MM.1S (cell line): ENCODE data around the gene APBB1IP.

Experiments used
- DNase-seq: peaks from one replicate; pipeline ENCODE4 v3.0.0-alpha.2; 2015
- H2AFZ ChIP-seq: fragments of 300-600 bp; sonication (generic); 2 replicates; pipeline ENCODE4 v1.6.0; 2016; ENCODE audit warnings: antibody characterized with exemption, low read length
- H3F3A ChIP-seq: fragments of 300-600 bp; sonication (generic); 2 replicates; pipeline ENCODE4 v1.6.1; 2016; ENCODE audit warnings: mild to moderate bottlenecking, antibody characterized with exemption, low read length, moderate library complexity, mixed read lengths; ENCODE audit not compliant: insufficient read depth
- H3K27ac ChIP-seq: fragments of 300-600 bp; sonication (generic); 2 replicates; pipeline ENCODE4 v1.5.1; 2016; ENCODE audit warnings: mild to moderate bottlenecking, low read length
- H3K27me3 ChIP-seq: fragments of 300-600 bp; sonication (generic); replicated peaks from 2 replicates; pipeline ENCODE4 v1.6.0; 2016; ENCODE audit warnings: low read length; ENCODE audit not compliant: insufficient read depth
- H3K36me3 ChIP-seq: fragments of 300-600 bp; sonication (generic); replicated peaks from 2 replicates; pipeline ENCODE4 v1.6.1; 2016; ENCODE audit warnings: mild to moderate bottlenecking, low read length, mixed read lengths; ENCODE audit not compliant: insufficient read depth
- H3K4me1 ChIP-seq: fragments of 300-600 bp; sonication (generic); 2 replicates; pipeline ENCODE4 v1.6.1; 2016; ENCODE audit warnings: low read length, mixed read lengths
- H3K4me2 ChIP-seq: fragments of 300-600 bp; sonication (generic); 2 replicates; pipeline ENCODE4 v1.6.0; 2016; ENCODE audit warnings: low read depth, low read length
- H3K4me3 ChIP-seq: fragments of 300-600 bp; sonication (generic); 2 replicates; pipeline ENCODE4 v1.5.1; 2016; ENCODE audit warnings: low read length, mixed read lengths
- H3K79me2 ChIP-seq: fragments of 300-600 bp; sonication (generic); 2 replicates; pipeline ENCODE4 v1.6.1; 2016; ENCODE audit warnings: mixed run types, low read length, mixed read lengths
- H3K9ac ChIP-seq: fragments of 300-600 bp; sonication (generic); 2 replicates; pipeline ENCODE4 v1.6.1; 2016; ENCODE audit warnings: low read length, mixed read lengths
- H3K9me2 ChIP-seq: fragments of 300-600 bp; sonication (generic); replicated peaks from 2 replicates; pipeline ENCODE4 v1.6.1; 2016; ENCODE audit warnings: mild to moderate bottlenecking, low read length, mixed read lengths; ENCODE audit not compliant: insufficient read depth
- H3K9me3 ChIP-seq: fragments of 300-600 bp; sonication (generic); replicated peaks from 2 replicates; pipeline ENCODE4 v1.6.1; 2016; ENCODE audit warnings: mild to moderate bottlenecking, low read length, mixed read lengths; ENCODE audit not compliant: insufficient read depth
- H4K20me1 ChIP-seq: fragments of 300-600 bp; sonication (generic); 2 replicates; pipeline ENCODE4 v1.6.1; 2016; ENCODE audit warnings: mild to moderate bottlenecking, low read length, moderate library complexity, mixed read lengths; ENCODE audit not compliant: insufficient read depth
- EZH2 ChIP-seq: fragments of 300-600 bp; sonication (generic); optimal IDR thresholded peaks from 2 replicates; pipeline ENCODE3; 2017; ENCODE audit warnings: low read depth, mild to moderate bottlenecking, antibody characterized with exemption, low read length, mixed read lengths
- EZH2phosphoT487 ChIP-seq: fragments of 300-600 bp; sonication (generic); IDR thresholded peaks from 2 replicates; pipeline ENCODE4 v1.6.1; 2018; ENCODE audit warnings: antibody characterized with exemption, low read length
- TF ChIP-seq, protein P1 (sequence below): fragments of 300-600 bp; sonication (generic); IDR thresholded peaks from 2 replicates; pipeline ENCODE4 v1.5.1; 2016; ENCODE audit warnings: antibody characterized with exemption, low read length, mixed read lengths

The APBB1IP gene

DNA sequence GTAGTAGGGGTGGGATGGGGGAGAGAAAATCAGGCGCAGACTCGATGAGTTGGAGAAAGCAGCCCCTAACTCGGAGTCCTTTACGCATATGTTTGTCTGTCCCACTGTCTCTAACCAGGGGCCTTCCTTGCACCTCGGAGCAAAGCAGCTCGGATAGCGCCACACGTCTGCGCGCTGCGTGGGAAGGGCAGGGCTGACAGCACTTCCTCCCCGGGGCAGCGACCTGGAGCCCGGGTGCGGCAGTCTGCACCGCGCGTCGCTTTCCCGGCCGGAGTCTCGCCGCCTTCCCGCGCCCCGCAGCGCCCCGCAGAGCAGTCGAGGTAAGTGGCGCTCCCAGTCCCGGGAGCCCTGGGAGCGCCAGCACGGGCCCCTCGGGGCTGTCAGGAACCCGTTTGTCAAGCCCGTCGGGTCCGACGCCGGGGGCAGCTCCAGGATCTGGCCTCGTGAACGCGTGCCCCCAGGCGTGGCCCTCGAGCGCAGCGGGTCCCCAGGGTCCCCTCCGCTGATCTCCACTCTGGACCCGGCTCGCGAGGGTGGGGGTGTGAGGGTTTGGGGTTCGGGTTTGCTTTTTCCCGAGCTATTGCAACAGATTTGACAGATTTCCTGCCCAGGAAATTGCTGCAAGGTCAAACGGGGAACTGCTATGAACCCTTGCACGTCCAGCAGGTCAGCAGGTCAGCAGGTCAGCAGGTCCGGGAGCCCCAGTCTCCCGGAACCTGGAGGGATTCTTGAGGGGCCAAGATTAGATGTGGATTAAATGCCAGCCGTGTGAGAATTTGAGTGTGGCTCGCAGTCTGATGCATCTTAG lies 597 bp downstream of the APBB1IP start:
- Histone ChIP-seq H3K9me3 (no peaks in the 10 kb centered on the region), H3K4me2 (peak overlapping the region; percentile 69), H3K27ac (peak overlapping the region; percentile 73; the same call in 1 of the 2 replicates), H4K20me1 (no peaks in the 10 kb centered on the region), H3K9ac (peak overlapping the region; percentile 29; the same call in 1 of the 2 replicates), H3K9me2 (no peaks in the 10 kb centered on the region), H3K27me3 (no peaks in the 10 kb centered on the region), H3F3A (peaks cover 14% of the 10 kb centered on the region), H3K4me1 (peaks cover 3% of the 10 kb centered on the region), H3K36me3 (no peaks in the 10 kb centered on the region), H3K4me3 (peak overlapping the region; percentile 48), H3K79me2 (no peaks in the 10 kb centered on the region), H2AFZ (peak overlapping the region; percentile 11)
- DNase-seq, result no peak
- TF ChIP-seq EZH2, result no peak
- no peak for TF ChIP-seq EZH2phosphoT487

DNA sequence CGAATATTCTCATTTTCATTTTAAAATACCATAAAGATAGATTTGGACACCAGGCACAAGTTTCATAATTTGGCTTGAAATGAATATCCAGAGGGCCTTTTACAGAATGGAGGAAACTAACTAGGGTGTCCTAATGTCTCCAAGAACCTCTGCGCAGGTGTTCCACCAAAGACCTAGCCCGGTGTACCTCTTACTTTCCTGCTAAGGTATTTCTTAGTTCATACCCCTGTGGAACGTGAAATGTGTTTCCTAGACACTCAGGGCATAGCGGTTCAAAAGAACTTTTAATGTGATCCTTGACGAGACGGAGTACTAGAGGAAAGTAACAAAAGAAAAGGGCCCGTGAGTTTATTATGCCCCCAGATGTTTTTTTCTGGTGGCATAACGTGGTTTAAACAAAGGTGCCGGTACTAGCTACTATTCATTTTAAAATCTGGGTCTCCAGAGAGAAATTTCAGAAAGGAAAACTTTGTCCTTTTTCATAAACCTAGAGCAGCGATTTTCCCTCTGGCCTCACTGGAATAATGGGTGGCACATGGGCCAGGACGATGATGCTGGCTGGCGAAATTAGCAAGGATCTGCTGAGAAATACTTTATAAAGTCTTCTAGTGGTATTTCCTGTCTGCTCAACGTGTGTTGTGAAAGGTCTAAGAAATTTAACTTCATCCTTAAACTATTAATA lies 1.4 kb downstream of the APBB1IP start:
- Histone ChIP-seq H3K4me1 (peaks cover 3% of the 10 kb centered on the region), H3K79me2 (no peaks in the 10 kb centered on the region), H3K4me2 (peak overlapping the region; percentile 69; the same call in 1 of the 2 replicates), H3F3A (peaks cover 14% of the 10 kb centered on the region), H2AFZ (peak overlapping the region; percentile 11; the same call in 1 of the 2 replicates), H4K20me1 (no peaks in the 10 kb centered on the region), H3K4me3 (peak overlapping the region; percentile 48), H3K27ac (no peak overlapping the region), H3K27me3 (no peaks in the 10 kb centered on the region), H3K9me2 (no peaks in the 10 kb centered on the region), H3K9me3 (no peaks in the 10 kb centered on the region), H3K36me3 (no peaks in the 10 kb centered on the region), H3K9ac (peak overlapping the region; percentile 29; the same call in 1 of the 2 replicates)
- no peak for TF ChIP-seq EZH2phosphoT487
- TF ChIP-seq, protein P1, sequence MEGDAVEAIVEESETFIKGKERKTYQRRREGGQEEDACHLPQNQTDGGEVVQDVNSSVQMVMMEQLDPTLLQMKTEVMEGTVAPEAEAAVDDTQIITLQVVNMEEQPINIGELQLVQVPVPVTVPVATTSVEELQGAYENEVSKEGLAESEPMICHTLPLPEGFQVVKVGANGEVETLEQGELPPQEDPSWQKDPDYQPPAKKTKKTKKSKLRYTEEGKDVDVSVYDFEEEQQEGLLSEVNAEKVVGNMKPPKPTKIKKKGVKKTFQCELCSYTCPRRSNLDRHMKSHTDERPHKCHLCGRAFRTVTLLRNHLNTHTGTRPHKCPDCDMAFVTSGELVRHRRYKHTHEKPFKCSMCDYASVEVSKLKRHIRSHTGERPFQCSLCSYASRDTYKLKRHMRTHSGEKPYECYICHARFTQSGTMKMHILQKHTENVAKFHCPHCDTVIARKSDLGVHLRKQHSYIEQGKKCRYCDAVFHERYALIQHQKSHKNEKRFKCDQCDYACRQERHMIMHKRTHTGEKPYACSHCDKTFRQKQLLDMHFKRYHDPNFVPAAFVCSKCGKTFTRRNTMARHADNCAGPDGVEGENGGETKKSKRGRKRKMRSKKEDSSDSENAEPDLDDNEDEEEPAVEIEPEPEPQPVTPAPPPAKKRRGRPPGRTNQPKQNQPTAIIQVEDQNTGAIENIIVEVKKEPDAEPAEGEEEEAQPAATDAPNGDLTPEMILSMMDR, result no peak
- no peak for TF ChIP-seq EZH2
- no peak for DNase-seq

- Histone ChIP-seq H2AFZ (no peak overlapping the region), H3K9ac (no peak overlapping the region), H3K27me3 (no peaks in the 10 kb centered on the region), H3K9me3 (no peaks in the 10 kb centered on the region), H3K4me1 (peaks cover 3% of the 10 kb centered on the region), H3K79me2 (no peaks in the 10 kb centered on the region), H3K4me3 (no peak overlapping the region), H3K36me3 (no peaks in the 10 kb centered on the region), H3K4me2 (no peak overlapping the region), H3K27ac (no peak overlapping the region), H4K20me1 (no peaks in the 10 kb centered on the region), H3F3A (peaks cover 14% of the 10 kb centered on the region), H3K9me2 (no peaks in the 10 kb centered on the region)
- TF ChIP-seq EZH2phosphoT487, result no peak
- no peak for TF ChIP-seq EZH2
- TF ChIP-seq, protein P1, result no peak
- no peak for DNase-seq
These were observed 1.9 kb downstream of the APBB1IP start for GRCh38 chr10:26440088-26440470.
